ENCODE measurements around the gene PCGF2.
A peak's percentile ranks its signal among the peaks of the same experiment; 100 is the strongest.

The PCGF2 gene

GRCh38 chr17:38773258-38773657 lies 25.1 kb upstream of the PCGF2 start:
- H3K4me3 ChIP-seq (ENCODE audit: low read depth, low read length), result no peak overlapping the region
- ChIA-PET CTCF (no interaction called here), POLR2A (no interaction called here)
- no peak for TF ChIP-seq CTCF (IDR thresholded peaks at IDR 0.05; ENCODE audit: insufficient read depth, low read length, missing control alignments)
- no peak for DNase-seq (ENCODE audit: low read depth, low spot score)

GRCh38 chr17:38768417-38768816 lies 20.3 kb upstream of the PCGF2 start:
- DNase-seq (ENCODE audit: low read depth, low spot score), result no peak
- H3K4me3 ChIP-seq (ENCODE audit: low read depth, low read length), result no peak overlapping the region
- ChIA-PET POLR2A (no interaction called here), CTCF (no interaction called here)
- no peak for TF ChIP-seq CTCF (IDR thresholded peaks at IDR 0.05; ENCODE audit: insufficient read depth, low read length, missing control alignments)

- DNase-seq (ENCODE audit: low read depth, low spot score), result no peak
- POLR2A ChIA-PET, result no interaction called here
- CTCF ChIA-PET, result no interaction called here
- TF ChIP-seq CTCF (IDR thresholded peaks at IDR 0.05; ENCODE audit: insufficient read depth, low read length, missing control alignments), result no peak
- no peak overlapping the region for H3K4me3 ChIP-seq (ENCODE audit: low read depth, low read length)
Observed at GRCh38 chr17:38766341-38766740, 18.2 kb upstream of the PCGF2 start.

- H3K4me3 ChIP-seq (ENCODE audit: low read depth, low read length), result no peak overlapping the region
- CTCF ChIA-PET, result interaction anchor here (1.0 to 1.6 kb wide), 6 partner anchors 10 to 86 kb away, joined by 3 to 5 read pairs (median 4); no protein-coding TSS in a partner anchor
- no peak for DNase-seq (ENCODE audit: low read depth, low spot score)
- POLR2A ChIA-PET, result no interaction called here
- TF ChIP-seq CTCF (IDR thresholded peaks at IDR 0.05; ENCODE audit: insufficient read depth, low read length, missing control alignments), result no peak
Observed at GRCh38 chr17:38762231-38762630, 14.1 kb upstream of the PCGF2 start.

- peak; percentile 55 for TF ChIP-seq CTCF (IDR thresholded peaks at IDR 0.05; ENCODE audit: insufficient read depth, low read length, missing control alignments)
- CTCF ChIA-PET, result interaction anchor here (1.0 to 1.4 kb wide), 6 partner anchors 10 to 107 kb away, joined by 3 to 5 read pairs (median 4); no protein-coding TSS in a partner anchor
- DNase-seq (ENCODE audit: low read depth, low spot score), result no peak
- H3K4me3 ChIP-seq (ENCODE audit: low read depth, low read length), result no peak overlapping the region
- POLR2A ChIA-PET, result no interaction called here
Observed at GRCh38 chr17:38761612-38762011, 13.5 kb upstream of the PCGF2 start.

- H3K4me3 ChIP-seq (ENCODE audit: low read depth, low read length), result peak overlapping the region; percentile 100
- ChIA-PET POLR2A (no interaction called here), CTCF (interaction anchor here (1.4 kb wide), 1 partner anchor 17 kb away, joined by 5 read pairs; no protein-coding TSS in a partner anchor)
- no peak for DNase-seq (ENCODE audit: low read depth, low spot score)
- TF ChIP-seq CTCF (IDR thresholded peaks at IDR 0.05; ENCODE audit: insufficient read depth, low read length, missing control alignments), result no peak
Observed at GRCh38 chr17:38753071-38753506, 5.0 kb upstream of the PCGF2 start.

All from AG04449 (cell line).